Peyer's patch (tissue), 4 donors: ENCODE results near the gene UTP15.

ENCODE experiments used
- POLR2A ChIP-seq, 2 donors: fragments of 450-650 bp; IDR thresholded peaks; one replicate each; pipeline ENCODE4 v1.5.1; 2017; ENCODE audit warnings: antibody characterized with exemption in 2 of 2, mild to moderate bottlenecking in 2 of 2, moderate library complexity in 2 of 2
- TF ChIP-seq, protein P1 (sequence below), 6 experiments: fragments of 450-650 bp in 4 of 6; fragments of 200-600 bp in 2 of 6; sonication (generic) in 1 of 6; IDR thresholded peaks; one replicate each; pipeline ENCODE4 v1.5.1; 2017 to 2019; ENCODE audit warnings: antibody characterized with exemption in 6 of 6, mild to moderate bottlenecking in 3 of 6, moderate library complexity in 1 of 6

DNA sequence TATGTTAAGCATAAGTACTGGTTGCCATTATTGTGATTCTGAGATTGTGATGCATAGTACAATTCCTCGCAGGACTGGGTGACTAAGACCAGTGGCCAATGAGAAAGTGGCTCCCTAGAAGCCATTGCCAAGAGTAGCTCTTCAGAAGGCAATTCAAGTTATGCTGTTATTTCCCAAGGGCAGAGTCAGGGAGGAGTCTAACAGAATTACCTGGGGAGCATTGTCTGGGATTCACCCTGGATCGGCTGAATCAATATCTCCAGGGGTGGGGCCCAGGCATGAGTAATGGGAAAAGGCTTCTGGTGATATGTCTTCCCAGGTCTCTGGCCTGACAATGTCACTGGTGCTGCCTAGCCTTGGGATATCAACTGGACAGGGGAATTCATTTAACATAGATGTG lies 49.5 kb downstream of the UTP15 start:
- TF ChIP-seq POLR2A (IDR thresholded peaks at IDR 0.05) = no peak
- TF ChIP-seq, protein P1, sequence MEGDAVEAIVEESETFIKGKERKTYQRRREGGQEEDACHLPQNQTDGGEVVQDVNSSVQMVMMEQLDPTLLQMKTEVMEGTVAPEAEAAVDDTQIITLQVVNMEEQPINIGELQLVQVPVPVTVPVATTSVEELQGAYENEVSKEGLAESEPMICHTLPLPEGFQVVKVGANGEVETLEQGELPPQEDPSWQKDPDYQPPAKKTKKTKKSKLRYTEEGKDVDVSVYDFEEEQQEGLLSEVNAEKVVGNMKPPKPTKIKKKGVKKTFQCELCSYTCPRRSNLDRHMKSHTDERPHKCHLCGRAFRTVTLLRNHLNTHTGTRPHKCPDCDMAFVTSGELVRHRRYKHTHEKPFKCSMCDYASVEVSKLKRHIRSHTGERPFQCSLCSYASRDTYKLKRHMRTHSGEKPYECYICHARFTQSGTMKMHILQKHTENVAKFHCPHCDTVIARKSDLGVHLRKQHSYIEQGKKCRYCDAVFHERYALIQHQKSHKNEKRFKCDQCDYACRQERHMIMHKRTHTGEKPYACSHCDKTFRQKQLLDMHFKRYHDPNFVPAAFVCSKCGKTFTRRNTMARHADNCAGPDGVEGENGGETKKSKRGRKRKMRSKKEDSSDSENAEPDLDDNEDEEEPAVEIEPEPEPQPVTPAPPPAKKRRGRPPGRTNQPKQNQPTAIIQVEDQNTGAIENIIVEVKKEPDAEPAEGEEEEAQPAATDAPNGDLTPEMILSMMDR (IDR thresholded peaks at IDR 0.05) = no peak
